ENCODE measurements around the gene CSRP2. TPM values are rescaled to one million over a fixed set of nuclear protein-coding genes. Genes with fewer than 3 reads are reported as not detected.

Gene CSRP2
- total RNA-seq, result under 1 TPM; 0.62 to 0.86 TPM

- Mint-ChIP-seq H3K4me3 (peak within 1 kb of the TSS; percentile 87), H3K36me3 (ENCODE audit: low read depth) (no peaks in the 10 kb centered on the region), H3K27me3 (ENCODE audit: low read depth) (peaks cover 36% of the 10 kb centered on the region), H3K27ac (peak within 1 kb of the TSS; percentile 50), H3K9me3 (no peaks in the 10 kb centered on the region), H3K4me1 (ENCODE audit: low read depth) (peaks cover 3% of the 10 kb centered on the region)
- CTCF ChIA-PET, result no interaction called here
- peak; percentile 80 for DNase-seq
- intact Hi-C loops (cut with micrococcal nuclease), result loop anchor here (1.0 to 2.0 kb wide), 8 partner anchors 11 to 794 kb away; partner anchors contain the start of genes E2F7, NAP1L1 and ZDHHC17
These were observed at the start of gene CSRP2 for GRCh38 chr12:76878899-76879709. Gene CSRP2 (minus strand): TSS chr12:76879019. CDS start chr12:76866260, 12,759 bp downstream.

GRCh38 chr12:76927170-76927784 is 48.5 kb upstream of the CSRP2 start:
- H3K27ac Mint-ChIP-seq, result no peak overlapping the region
- CTCF ChIA-PET, result interaction anchor here (1.3 kb wide), 1 partner anchor 84 kb away, joined by 4 read pairs; no protein-coding TSS in a partner anchor
- peak; percentile 70 for DNase-seq
- no peaks in the 10 kb centered on the region for H3K4me1 Mint-ChIP-seq (ENCODE audit: low read depth)
- H3K36me3 Mint-ChIP-seq (ENCODE audit: low read depth), result no peaks in the 10 kb centered on the region
- H3K9me3 Mint-ChIP-seq, result no peaks in the 10 kb centered on the region
- intact Hi-C loops (cut with micrococcal nuclease), result loop anchor here (1.0 to 5.0 kb wide), 4 partner anchors 48 to 306 kb away; partner anchors contain the start of gene CSRP2
- H3K4me3 Mint-ChIP-seq, result no peak overlapping the region
- H3K27me3 Mint-ChIP-seq (ENCODE audit: low read depth), result peaks cover 6% of the 10 kb centered on the region

GRCh38 chr12:76925135-76925534 is 46.3 kb upstream of the CSRP2 start:
- CTCF ChIA-PET, result no interaction called here
- no peaks in the 10 kb centered on the region for H3K36me3 Mint-ChIP-seq (ENCODE audit: low read depth)
- no peak overlapping the region for H3K4me3 Mint-ChIP-seq
- H3K27me3 Mint-ChIP-seq (ENCODE audit: low read depth), result peaks cover 6% of the 10 kb centered on the region
- H3K9me3 Mint-ChIP-seq, result no peaks in the 10 kb centered on the region
- H3K27ac Mint-ChIP-seq, result no peak overlapping the region
- DNase-seq, result no peak
- peaks cover 4% of the 10 kb centered on the region for H3K4me1 Mint-ChIP-seq (ENCODE audit: low read depth)
- intact Hi-C loops (cut with micrococcal nuclease), result loop anchor here (5.0 kb wide), 2 partner anchors 133 to 238 kb away; no protein-coding TSS in a partner anchor

GRCh38 chr12:76922866-76923265 is 44.0 kb upstream of the CSRP2 start:
- no peak for DNase-seq
- intact Hi-C loops (cut with micrococcal nuclease), result no loop called here
- no peaks in the 10 kb centered on the region for H3K36me3 Mint-ChIP-seq (ENCODE audit: low read depth)
- CTCF ChIA-PET, result interaction anchor here (0.6 kb wide), 1 partner anchor 52 kb away, joined by 4 read pairs; no protein-coding TSS in a partner anchor
- peaks cover 1% of the 10 kb centered on the region for H3K27me3 Mint-ChIP-seq (ENCODE audit: low read depth)
- no peak overlapping the region for H3K27ac Mint-ChIP-seq
- H3K4me3 Mint-ChIP-seq, result no peak overlapping the region
- no peaks in the 10 kb centered on the region for H3K9me3 Mint-ChIP-seq
- H3K4me1 Mint-ChIP-seq (ENCODE audit: low read depth), result peaks cover 6% of the 10 kb centered on the region

- H3K27ac Mint-ChIP-seq, result no peak overlapping the region
- intact Hi-C loops (cut with micrococcal nuclease), result loop anchor here (2.0 kb wide), 1 partner anchor 31 kb away; no protein-coding TSS in a partner anchor
- H3K36me3 Mint-ChIP-seq (ENCODE audit: low read depth), result no peaks in the 10 kb centered on the region
- H3K9me3 Mint-ChIP-seq, result no peaks in the 10 kb centered on the region
- H3K27me3 Mint-ChIP-seq (ENCODE audit: low read depth), result peaks cover 2% of the 10 kb centered on the region
- H3K4me3 Mint-ChIP-seq, result no peak overlapping the region
- peaks cover 6% of the 10 kb centered on the region for H3K4me1 Mint-ChIP-seq (ENCODE audit: low read depth)
- no peak for DNase-seq
- CTCF ChIA-PET, result no interaction called here
These were observed 43.3 kb upstream of the CSRP2 start for GRCh38 chr12:76921891-76922664.

GRCh38 chr12:76921100-76921471 is 42.3 kb upstream of the CSRP2 start:
- CTCF ChIA-PET, result no interaction called here
- DNase-seq, result no peak
- no peak overlapping the region for H3K27ac Mint-ChIP-seq
- H3K4me1 Mint-ChIP-seq (ENCODE audit: low read depth), result peaks cover 6% of the 10 kb centered on the region
- H3K36me3 Mint-ChIP-seq (ENCODE audit: low read depth), result no peaks in the 10 kb centered on the region
- peaks cover 2% of the 10 kb centered on the region for H3K27me3 Mint-ChIP-seq (ENCODE audit: low read depth)
- intact Hi-C loops (cut with micrococcal nuclease), result loop anchor here (2.0 kb wide), 1 partner anchor 30 kb away; no protein-coding TSS in a partner anchor
- H3K9me3 Mint-ChIP-seq, result no peaks in the 10 kb centered on the region
- H3K4me3 Mint-ChIP-seq, result no peak overlapping the region

GRCh38 chr12:76920172-76921099 is 41.6 kb upstream of the CSRP2 start:
- no peak overlapping the region for H3K4me3 Mint-ChIP-seq
- H3K36me3 Mint-ChIP-seq (ENCODE audit: low read depth), result no peaks in the 10 kb centered on the region
- intact Hi-C loops (cut with micrococcal nuclease), result loop anchor here (2.0 kb wide), 1 partner anchor 30 kb away; no protein-coding TSS in a partner anchor
- CTCF ChIA-PET, result no interaction called here
- peaks cover 2% of the 10 kb centered on the region for H3K27me3 Mint-ChIP-seq (ENCODE audit: low read depth)
- H3K4me1 Mint-ChIP-seq (ENCODE audit: low read depth), result peaks cover 6% of the 10 kb centered on the region
- no peaks in the 10 kb centered on the region for H3K9me3 Mint-ChIP-seq
- H3K27ac Mint-ChIP-seq, result no peak overlapping the region
- peak; percentile 45 for DNase-seq

- H3K4me1 Mint-ChIP-seq (ENCODE audit: low read depth), result peaks cover 6% of the 10 kb centered on the region
- H3K36me3 Mint-ChIP-seq (ENCODE audit: low read depth), result no peaks in the 10 kb centered on the region
- no peak overlapping the region for H3K27ac Mint-ChIP-seq
- no peaks in the 10 kb centered on the region for H3K9me3 Mint-ChIP-seq
- peaks cover 2% of the 10 kb centered on the region for H3K27me3 Mint-ChIP-seq (ENCODE audit: low read depth)
- intact Hi-C loops (cut with micrococcal nuclease), result loop anchor here (2.0 kb wide), 1 partner anchor 29 kb away; no protein-coding TSS in a partner anchor
- no peak for DNase-seq
- H3K4me3 Mint-ChIP-seq, result no peak overlapping the region
- CTCF ChIA-PET, result no interaction called here
These were observed 40.8 kb upstream of the CSRP2 start for GRCh38 chr12:76919383-76920171.

- intact Hi-C loops (cut with micrococcal nuclease), result no loop called here
- Mint-ChIP-seq H3K27me3 (ENCODE audit: low read depth) (peaks cover 7% of the 10 kb centered on the region), H3K27ac (no peak overlapping the region), H3K4me3 (no peak overlapping the region), H3K4me1 (ENCODE audit: low read depth) (peaks cover 6% of the 10 kb centered on the region), H3K36me3 (ENCODE audit: low read depth) (no peaks in the 10 kb centered on the region), H3K9me3 (no peaks in the 10 kb centered on the region)
- DNase-seq, result no peak
- CTCF ChIA-PET, result interaction anchor here (1.1 to 1.8 kb wide), 2 partner anchors 32 to 95 kb away, joined by 3 to 5 read pairs; no protein-coding TSS in a partner anchor
These were observed 37.3 kb upstream of the CSRP2 start for GRCh38 chr12:76916170-76916540.

DNA sequence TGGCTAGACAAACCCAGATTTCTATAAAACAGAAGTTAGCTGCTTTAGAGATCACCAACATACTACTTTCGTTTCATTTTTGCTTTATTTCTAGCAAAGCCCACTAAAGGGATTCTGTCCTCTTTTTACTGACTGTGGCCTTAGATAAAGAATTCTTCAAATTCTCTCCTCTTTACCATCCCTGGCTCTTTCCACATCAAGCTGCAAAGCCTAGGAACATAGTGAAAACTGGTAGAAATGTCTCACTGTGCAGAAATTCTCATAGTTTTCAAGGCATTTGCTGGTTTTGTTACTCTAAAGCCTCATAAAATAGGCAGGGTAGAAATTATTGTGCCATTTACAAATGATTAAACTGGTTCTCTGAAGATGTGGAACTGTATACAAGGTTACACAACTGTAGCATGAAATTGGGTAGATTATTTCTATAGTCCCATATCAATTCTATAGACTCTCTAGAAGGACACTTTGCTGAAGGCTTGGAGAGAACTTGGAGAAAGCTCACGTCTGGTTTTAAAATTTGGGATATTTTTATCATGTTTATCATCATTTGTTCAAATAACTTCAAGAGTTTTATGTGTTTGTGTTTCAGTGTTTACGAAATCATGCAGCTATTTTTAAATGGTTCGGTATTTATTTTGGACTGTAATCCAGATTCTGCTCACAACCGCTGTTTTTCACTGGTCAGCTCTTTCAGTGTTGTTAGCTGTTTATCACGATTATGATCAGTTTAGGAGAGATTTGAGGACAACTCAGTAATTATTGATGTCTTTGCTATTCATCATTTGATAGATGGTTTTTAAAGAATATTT is 36.7 kb upstream of the CSRP2 start:
- Mint-ChIP-seq H3K27me3 (ENCODE audit: low read depth) (peaks cover 9% of the 10 kb centered on the region), H3K9me3 (no peaks in the 10 kb centered on the region), H3K36me3 (ENCODE audit: low read depth) (no peaks in the 10 kb centered on the region), H3K4me3 (no peak overlapping the region), H3K4me1 (ENCODE audit: low read depth) (peaks cover 5% of the 10 kb centered on the region), H3K27ac (no peak overlapping the region)
- no peak for DNase-seq
- CTCF ChIA-PET, result interaction anchor here (1.1 to 1.8 kb wide), 2 partner anchors 32 to 95 kb away, joined by 3 to 5 read pairs; no protein-coding TSS in a partner anchor
- intact Hi-C loops (cut with micrococcal nuclease), result no loop called here

Data from activated naive CD4-positive, alpha-beta T cell treated with anti-CD3 and anti-CD28 coated beads for 36 hours (primary cell).